Astrocyte (in vitro differentiated cells and primary cell): ENCODE results near the gene PSIP1. TPM values are rescaled to one million over a fixed set of nuclear protein-coding genes. Genes with fewer than 3 reads are reported as not detected.

ENCODE experiments used
- DNase-seq: peaks from one replicate; pipeline ENCODE4 v3.0.0-alpha.2; 2010; ENCODE audit warnings: low read depth
- FAIRE-seq: peaks from 2 replicates; lab custom pipeline; 2011; peaks lifted over from hg19 to GRCh38; lab: Jason Lieb, UNC
- H2AFZ ChIP-seq: 2 replicates; pipeline ENCODE4 v1.6.0; 2012; ENCODE audit warnings: low read depth, low read length, inconsistent platforms
- H3K27ac ChIP-seq: 2 replicates; pipeline ENCODE4 v1.5.1; 2011; ENCODE audit warnings: low read depth, low read length, inconsistent platforms
- H3K27me3 ChIP-seq: 2 replicates; pipeline ENCODE4 v1.6.0; 2011; ENCODE audit warnings: low read length, inconsistent platforms; ENCODE audit not compliant: insufficient read depth
- H3K36me3 ChIP-seq: 2 replicates; pipeline ENCODE4 v1.5.1; 2011; ENCODE audit warnings: low read length, inconsistent platforms; ENCODE audit not compliant: insufficient read depth
- H3K4me1 ChIP-seq: 2 replicates; pipeline ENCODE4 v1.5.1; 2011; ENCODE audit warnings: low read length, inconsistent platforms; ENCODE audit not compliant: insufficient read depth
- H3K4me2 ChIP-seq: 2 replicates; pipeline ENCODE4 v1.6.0; 2012; ENCODE audit warnings: low read length, inconsistent platforms
- H3K4me3 ChIP-seq: 2 replicates; pipeline ENCODE4 v1.5.1; 2011; ENCODE audit warnings: low read depth, mild to moderate bottlenecking, low read length, inconsistent platforms; ENCODE audit not compliant: insufficient read depth
- H3K79me2 ChIP-seq: 2 replicates; pipeline ENCODE4 v1.6.0; 2012; ENCODE audit warnings: mild to moderate bottlenecking, low read length, inconsistent platforms; ENCODE audit not compliant: insufficient read depth
- H3K9ac ChIP-seq: 2 replicates; pipeline ENCODE4 v1.6.0; 2012; ENCODE audit warnings: mild to moderate bottlenecking, low read length, inconsistent platforms
- H3K9me3 ChIP-seq: 2 replicates; pipeline ENCODE4 v1.5.1; 2012; ENCODE audit warnings: low read depth, mild to moderate bottlenecking, low read length, inconsistent platforms; ENCODE audit not compliant: insufficient read depth
- H4K20me1 ChIP-seq: 2 replicates; pipeline ENCODE4 v1.6.0; 2012; ENCODE audit warnings: low read length, inconsistent platforms; ENCODE audit not compliant: insufficient read depth
- H3K27ac Mint-ChIP-seq: one replicate; pipeline ENCODE4 v1.8.0; 2021; ENCODE audit warnings: mild to moderate bottlenecking, mixed read lengths; ENCODE audit not compliant: unreplicated experiment
- H3K27me3 Mint-ChIP-seq: one replicate; pipeline ENCODE4 v1.8.0; 2021; ENCODE audit warnings: low read depth, mixed read lengths; ENCODE audit not compliant: unreplicated experiment
- H3K36me3 Mint-ChIP-seq: one replicate; pipeline ENCODE4 v1.8.0; 2021; ENCODE audit warnings: low read depth, mixed read lengths; ENCODE audit not compliant: unreplicated experiment
- H3K4me1 Mint-ChIP-seq: one replicate; pipeline ENCODE4 v1.8.0; 2021; ENCODE audit warnings: low read depth, mixed read lengths; ENCODE audit not compliant: unreplicated experiment
- H3K4me3 Mint-ChIP-seq: one replicate; pipeline ENCODE4 v1.8.0; 2021; ENCODE audit warnings: mild to moderate bottlenecking, moderate library complexity, mixed read lengths; ENCODE audit not compliant: unreplicated experiment
- H3K9me3 Mint-ChIP-seq: one replicate; pipeline ENCODE4 v1.8.0; 2021; ENCODE audit warnings: mild to moderate bottlenecking, mixed read lengths; ENCODE audit not compliant: unreplicated experiment
- CTCF ChIP-seq: IDR thresholded peaks from 2 replicates; pipeline ENCODE4 v1.5.1; 2011; ENCODE audit warnings: low read depth, mild to moderate bottlenecking, inconsistent platforms, low read length, moderate library complexity; ENCODE audit not compliant: insufficient read depth
- EZH2 ChIP-seq: IDR thresholded peaks from 2 replicates; pipeline ENCODE4 v1.6.1; 2012; ENCODE audit warnings: mild to moderate bottlenecking, low read length, inconsistent platforms; ENCODE audit not compliant: insufficient read depth
- total RNA-seq: library from RNA; stranded (reverse); gene quantifications from 2 replicates; pipeline ENCODE4 v1.2.1, GENCODE V29; 2021

Gene PSIP1
- total RNA-seq, 1 donor from 2014 or later, result 28.5 TPM

- no peaks in the 10 kb centered on the region for H3K36me3 ChIP-seq
These were observed 18.2 kb downstream of the PSIP1 start for GRCh38 chr9:15492485-15493150.

GRCh38 chr9:15491950-15492349, 18.8 kb downstream of the PSIP1 start:
- no peaks in the 10 kb centered on the region for H3K4me1 ChIP-seq
- H3K4me3 Mint-ChIP-seq, result no peak overlapping the region
- H3K4me2 ChIP-seq, result no peak overlapping the region
- no peaks in the 10 kb centered on the region for H3K27me3 Mint-ChIP-seq
- no peaks in the 10 kb centered on the region for H3K27me3 ChIP-seq
- H3K27ac ChIP-seq, result no peak overlapping the region
- peaks cover 5% of the 10 kb centered on the region for H3K9me3 Mint-ChIP-seq
- H3K4me3 ChIP-seq, result no peak overlapping the region
- H3K9me3 ChIP-seq, result no peaks in the 10 kb centered on the region
- H3K27ac Mint-ChIP-seq, result no peak overlapping the region
- H3K9ac ChIP-seq, result no peak overlapping the region
- H3K79me2 ChIP-seq, result peaks cover 9% of the 10 kb centered on the region
- no peaks in the 10 kb centered on the region for H3K4me1 Mint-ChIP-seq
- FAIRE-seq, result no peak
- no peak for TF ChIP-seq CTCF
- no peak for TF ChIP-seq EZH2
- no peak for DNase-seq
- H3K36me3 Mint-ChIP-seq, result peaks cover 11% of the 10 kb centered on the region
- no peaks in the 10 kb centered on the region for H3K36me3 ChIP-seq
- H2AFZ ChIP-seq, result no peak overlapping the region
- H4K20me1 ChIP-seq, result no peaks in the 10 kb centered on the region

More at GRCh38 chr9:15492485-15493150, 18.2 kb downstream of the PSIP1 start:
- no peaks in the 10 kb centered on the region for H3K4me1 ChIP-seq
- Mint-ChIP-seq H3K27me3 (no peaks in the 10 kb centered on the region), H3K4me3 (no peak overlapping the region), H3K27ac (no peak overlapping the region), H3K4me1 (no peaks in the 10 kb centered on the region), H3K9me3 (peaks cover 5% of the 10 kb centered on the region), H3K36me3 (peaks cover 11% of the 10 kb centered on the region)
- no peaks in the 10 kb centered on the region for H4K20me1 ChIP-seq
- TF ChIP-seq CTCF, result no peak
- TF ChIP-seq EZH2, result no peak
- no peak overlapping the region for H3K4me2 ChIP-seq
- no peak overlapping the region for H3K27ac ChIP-seq
- H3K79me2 ChIP-seq, result peaks cover 9% of the 10 kb centered on the region
- H3K27me3 ChIP-seq, result no peaks in the 10 kb centered on the region
- no peak overlapping the region for H3K9ac ChIP-seq
- H3K9me3 ChIP-seq, result no peaks in the 10 kb centered on the region
- DNase-seq, result no peak
- FAIRE-seq, result no peak
- no peak overlapping the region for H3K4me3 ChIP-seq
- no peak overlapping the region for H2AFZ ChIP-seq
